Activated gamma-delta T cell treated with Interleukin-2 at 50 U/mL for 16 hours (primary cell): Measurements from ENCODE around the gene TFAP2B.

Experiments used
- DNase-seq: peaks from one replicate; pipeline ENCODE4 v3.0.0-alpha.2; 2020

TFAP2B gene

DNA sequence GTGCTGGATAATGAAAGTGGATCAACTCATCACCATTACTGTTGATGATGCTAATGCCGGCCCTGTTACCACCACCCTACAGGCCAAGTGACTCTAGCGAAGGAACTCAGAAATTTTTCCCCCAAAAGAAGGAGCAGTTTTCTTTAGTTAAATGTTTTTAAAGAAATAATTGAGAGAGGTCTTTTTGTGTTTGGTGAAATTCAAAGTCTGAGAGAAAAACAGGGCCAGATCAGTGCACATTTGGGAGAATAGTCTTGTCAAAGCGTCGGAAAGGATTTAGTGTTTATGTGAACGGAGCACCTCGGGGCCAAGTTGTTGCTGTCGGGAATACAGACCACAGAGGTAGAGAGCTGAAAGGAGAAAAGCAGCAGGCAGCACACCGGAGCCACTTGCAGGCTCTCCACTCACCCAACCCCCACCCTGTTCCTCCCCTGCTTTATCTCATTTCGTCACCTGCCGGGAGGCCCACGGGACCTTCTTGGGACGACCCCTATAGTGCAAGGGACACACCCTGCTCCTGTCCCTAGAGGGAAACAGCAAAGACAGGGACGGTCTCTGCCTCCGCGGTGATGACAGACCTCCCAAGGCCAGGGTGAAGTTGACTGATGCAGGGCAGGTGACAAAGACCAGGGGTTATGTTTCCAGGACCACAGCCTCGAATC lies 6.8 kb downstream of the TFAP2B start:
- no peak for DNase-seq

DNA sequence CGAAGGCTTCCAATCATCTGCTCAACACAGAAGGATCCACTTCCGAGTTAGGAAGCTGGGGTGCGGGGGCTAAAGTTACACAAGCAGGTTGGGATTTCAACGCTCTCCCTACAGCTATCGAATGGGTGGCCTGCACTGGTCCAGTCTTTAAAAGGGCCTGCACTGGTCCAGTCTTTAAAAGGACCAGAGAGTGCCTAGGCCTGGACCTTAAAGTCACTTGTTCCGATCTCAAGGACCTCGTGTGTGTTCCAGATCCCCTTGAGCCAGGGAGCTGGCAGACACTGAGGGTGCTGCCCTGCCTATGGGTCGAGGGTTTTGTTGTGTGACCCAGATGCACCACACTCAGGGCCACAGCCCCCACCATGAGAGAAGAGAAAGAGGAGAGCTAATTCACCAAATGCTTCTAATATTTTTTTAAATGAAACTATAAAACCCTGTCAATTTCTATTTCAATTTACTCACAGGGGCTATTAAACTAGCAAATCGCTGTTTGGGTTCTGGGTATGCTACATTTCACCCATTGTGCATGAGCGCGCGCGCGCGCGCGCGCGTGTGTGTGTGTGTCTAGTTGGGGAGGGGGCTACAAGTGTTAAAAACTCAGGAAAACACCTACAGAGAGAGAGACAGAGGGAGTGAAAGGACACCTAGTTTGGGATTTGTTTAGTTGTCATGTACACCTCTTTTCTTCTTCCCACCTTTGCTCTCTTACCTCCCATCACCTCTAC lies 7.5 kb downstream of the TFAP2B start:
- DNase-seq: no peak

DNA sequence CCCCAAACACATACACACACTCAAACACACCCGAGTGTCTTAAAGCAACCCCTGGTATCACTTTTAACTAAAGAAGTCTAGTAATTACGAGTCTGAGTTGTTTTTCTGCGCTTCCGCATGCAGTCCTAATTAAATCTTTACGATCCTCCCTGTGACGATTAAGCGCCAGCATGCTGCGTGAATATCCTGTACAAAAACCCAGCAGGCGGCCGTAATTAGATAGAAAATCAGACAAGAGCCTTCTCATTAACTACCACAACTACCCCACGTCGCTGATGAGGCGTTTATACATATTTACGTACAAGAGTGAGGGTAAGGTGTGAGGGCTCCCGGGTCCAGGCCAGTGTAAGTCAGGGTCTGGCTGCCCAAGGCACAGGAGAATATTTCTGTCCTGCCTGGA lies 8.1 kb downstream of the TFAP2B start:
- no peak for DNase-seq

DNA sequence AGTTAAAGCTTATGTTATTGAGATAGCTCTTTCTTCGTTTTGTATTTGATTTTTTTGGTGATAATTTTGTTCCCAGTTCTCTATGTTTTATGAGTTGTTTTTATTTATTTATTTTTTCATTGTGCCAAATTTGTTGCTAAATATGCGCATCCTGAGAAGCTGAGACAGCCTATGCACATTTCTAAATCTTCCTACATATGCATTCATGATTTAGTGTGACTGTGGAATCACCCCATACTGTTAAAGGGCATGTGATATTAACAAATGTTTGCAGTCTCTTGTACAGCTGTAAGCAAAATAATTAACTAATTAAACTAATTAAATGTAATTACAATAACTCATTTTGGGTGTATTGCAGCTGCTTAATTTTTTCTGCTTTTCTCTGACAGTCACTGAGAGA lies 10.4 kb downstream of the TFAP2B start:
- DNase-seq: no peak

DNA sequence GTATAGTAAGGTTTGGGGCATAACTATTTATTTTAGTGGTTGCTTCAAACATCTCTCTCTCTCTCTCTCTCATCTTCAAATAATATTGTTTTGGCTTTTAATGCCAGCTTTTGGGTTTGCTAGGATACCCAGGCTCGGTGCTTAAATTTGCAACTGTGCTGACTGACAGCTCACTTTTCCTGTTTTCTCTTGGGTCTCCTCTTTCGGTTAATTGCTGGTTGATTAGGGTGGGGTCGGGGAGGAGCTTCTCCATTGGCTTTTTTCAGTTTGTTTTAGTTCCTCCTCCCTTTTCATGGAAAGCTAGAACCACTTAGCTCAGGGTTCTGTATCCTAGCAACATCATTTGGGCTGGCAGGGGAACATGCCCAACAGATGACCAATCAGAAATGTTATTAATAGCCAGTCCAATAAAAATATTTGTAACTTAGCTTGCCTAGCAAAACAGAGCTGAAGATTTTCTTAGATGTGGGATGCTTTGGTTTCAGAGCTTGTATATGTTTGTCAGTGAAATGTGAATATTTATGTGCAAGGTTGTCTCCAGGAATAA lies 11.3 kb downstream of the TFAP2B start:
- no peak for DNase-seq

DNA sequence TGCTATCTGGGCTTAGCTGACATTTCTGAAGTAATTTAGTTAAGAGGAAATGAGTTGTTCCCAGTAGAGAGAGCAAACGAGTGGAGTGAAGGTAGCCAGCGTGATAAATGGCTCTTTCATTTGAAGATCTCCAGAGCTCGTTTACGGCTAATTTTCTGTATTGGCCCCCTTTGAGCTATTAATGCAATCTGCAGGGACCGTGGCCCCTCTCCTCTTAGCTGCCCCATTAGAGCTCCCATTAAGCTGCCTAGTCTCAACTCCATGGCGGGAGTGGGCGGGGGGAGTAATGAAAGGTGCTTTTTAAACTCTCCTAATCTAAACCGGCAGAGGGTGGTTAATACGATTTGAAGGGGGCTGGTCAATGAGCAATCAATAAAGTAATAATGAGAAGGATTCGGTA lies 12.5 kb downstream of the TFAP2B start:
- no peak for DNase-seq

DNA sequence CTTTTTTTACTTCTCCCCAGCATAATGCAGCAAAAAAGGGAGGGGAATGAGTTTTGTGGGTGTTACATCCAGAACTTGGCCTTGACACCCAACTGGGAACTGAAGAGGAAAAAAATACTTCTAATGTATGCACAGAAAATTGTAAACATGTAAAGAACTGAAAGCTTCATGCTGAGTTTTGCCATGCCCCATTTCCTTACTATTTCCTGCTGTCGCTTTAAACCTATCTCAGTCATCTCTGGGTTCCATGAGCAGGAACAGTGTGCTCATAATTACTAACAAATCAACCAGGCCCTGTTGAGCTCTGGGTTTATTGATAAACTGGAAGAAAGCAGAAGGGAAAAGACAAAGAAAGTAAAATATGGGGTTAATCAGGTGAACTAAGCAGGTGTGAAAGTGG lies 14.2 kb downstream of the TFAP2B start:
- DNase-seq: no peak

DNA sequence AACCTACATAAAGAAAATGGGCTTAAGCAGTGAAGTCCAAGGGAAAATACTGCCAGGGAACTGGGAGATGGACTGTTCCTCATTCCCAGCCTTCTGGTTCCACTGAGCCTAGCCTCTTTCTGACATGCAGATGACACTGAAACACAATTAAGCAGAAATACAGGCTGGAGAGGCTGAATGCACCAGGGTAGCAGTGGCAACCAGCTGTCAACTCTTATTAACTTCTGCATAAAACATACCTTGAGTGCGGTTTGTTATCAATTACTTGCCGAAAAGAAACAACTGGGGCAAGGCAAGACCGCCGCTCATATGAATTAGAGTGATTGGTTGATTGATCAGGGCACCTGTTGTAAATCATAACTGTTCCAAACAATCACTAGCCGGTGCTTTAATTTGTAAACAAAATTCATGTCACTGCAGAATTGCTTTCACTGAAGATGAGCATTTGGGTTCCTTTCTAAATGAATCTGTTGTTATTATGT lies 16.3 kb downstream of the TFAP2B start:
- no peak for DNase-seq

DNA sequence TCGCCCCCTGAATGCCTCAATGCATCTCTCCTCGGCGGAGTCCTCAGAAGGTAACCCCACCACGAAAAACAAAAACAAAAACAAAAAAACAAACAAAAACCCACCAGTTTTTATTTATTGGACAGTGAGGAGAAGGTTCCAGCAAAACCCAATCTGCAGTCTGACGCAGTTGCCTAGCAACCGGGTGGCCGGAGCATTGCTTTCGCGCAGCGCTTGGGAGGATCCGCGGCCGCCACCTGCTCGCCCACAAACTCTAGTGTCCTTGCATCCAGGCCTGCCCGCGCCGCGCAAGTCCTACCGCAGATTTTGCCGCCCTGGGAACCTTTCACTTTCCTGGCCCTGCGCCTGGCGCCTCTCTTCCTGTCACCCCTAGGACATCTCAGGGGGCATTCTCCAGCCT lies 17.6 kb downstream of the TFAP2B start:
- no peak for DNase-seq

DNA sequence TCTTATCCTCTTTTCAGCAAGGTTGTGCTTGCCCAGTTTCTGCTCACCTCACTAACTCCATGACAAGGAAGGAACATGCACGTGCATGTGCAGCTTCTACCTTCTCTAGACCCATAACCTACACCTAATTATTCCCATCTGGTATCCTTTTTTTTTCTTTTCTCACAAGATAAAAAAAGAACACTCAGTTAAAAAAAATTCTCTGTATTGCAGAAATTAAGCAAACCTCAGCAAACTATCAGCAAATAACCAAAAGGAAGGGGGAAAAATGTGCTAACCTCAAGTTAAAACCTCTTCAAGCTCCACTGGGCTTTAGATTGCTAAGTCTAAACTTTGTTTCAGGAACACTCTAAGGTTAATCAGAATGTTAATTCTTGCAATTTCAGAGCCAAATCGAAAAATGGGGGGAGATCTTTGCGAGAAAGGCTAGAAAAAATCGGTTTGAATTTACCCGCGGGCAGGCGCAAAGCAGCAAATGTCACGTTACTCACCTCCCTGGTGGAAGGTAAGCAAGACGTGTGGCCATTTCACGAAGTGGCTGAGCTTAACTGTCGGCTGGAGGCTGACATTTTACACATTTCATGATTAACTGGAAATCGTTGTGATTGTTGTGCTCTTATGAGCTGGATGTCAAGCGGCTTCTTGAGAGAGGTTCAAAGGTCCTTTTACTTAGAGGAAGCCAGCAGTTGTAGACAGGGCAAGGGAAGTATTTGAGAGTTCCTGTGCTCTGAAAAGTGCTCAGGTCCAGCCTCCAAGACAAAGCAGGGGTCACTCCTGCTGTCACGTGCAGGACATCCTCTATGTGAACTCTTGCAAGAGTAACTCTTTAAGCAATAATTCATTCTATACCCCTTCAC lies 19.1 kb downstream of the TFAP2B start:
- no peak for DNase-seq

DNA sequence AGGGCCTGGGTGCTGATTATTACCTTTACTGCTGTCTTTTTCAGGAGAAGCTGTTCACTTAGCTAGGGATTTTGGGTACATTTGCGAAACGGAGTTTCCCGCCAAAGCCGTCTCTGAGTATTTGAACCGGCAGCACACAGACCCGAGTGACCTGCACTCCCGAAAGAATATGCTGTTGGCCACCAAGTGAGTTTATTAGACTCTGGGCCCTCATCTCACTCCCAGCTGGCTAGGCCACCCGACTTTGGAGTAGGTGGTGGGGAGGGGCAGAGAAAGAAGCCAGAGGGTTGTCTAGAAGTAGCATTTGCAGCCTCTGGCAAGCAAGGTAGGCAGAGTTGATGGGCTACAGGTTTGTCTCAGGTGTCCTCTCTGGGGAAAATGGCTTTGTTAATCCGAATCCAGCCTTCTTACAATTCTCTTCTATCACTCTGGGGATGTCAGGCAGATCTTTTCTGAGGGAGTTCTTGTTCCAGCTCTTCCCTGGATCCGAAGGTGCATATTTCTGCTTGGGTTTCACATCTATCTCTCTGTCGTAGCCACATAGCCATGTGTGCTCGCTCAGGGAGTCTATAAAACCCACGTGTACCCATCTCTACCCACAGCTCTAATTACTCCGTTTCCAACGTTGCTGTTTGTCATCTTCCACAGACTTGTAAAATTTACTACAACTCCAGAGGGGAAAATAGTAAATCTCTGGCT lies 21.6 kb downstream of the TFAP2B start:
- no peak for DNase-seq

DNA sequence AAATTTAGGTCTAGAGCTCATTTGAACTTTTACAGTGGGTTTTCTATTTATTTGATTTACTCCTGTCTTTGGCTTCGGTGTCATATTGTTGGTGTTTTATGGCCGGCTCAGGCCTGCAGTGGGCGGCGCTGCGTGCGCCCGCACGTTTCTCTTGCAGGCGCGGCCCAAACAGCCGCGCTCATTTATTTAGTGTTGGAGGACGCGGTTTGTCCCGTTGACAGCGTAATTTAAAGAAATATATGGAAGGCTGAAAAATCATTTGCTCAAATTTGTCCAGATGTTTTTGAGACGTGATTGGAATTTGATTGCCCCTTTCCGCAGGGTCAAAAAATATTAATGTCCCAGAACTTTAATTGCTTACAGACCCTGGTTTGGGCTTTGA lies 22.1 kb downstream of the TFAP2B start:
- DNase-seq: no peak

DNA sequence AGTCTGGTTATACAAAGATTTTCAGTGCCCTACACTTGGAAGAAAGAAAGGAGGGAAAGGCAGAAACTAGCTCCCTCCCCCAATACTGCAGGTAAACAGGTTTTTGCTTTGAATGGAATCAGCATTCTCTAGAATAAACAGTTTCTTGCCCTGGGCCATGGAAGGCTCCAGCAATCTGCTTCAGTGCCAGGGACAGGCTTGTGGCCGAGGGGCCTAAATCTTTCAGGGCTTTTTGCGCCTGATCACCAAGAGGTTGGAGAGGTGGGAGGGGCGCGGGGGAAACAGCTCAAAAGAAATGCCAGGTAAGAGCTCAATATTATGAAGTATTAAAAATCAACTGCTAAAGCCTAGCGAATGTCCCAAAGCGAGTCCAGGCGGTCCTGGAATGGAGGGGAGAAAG lies 23.8 kb downstream of the TFAP2B start:
- DNase-seq: no peak

DNA sequence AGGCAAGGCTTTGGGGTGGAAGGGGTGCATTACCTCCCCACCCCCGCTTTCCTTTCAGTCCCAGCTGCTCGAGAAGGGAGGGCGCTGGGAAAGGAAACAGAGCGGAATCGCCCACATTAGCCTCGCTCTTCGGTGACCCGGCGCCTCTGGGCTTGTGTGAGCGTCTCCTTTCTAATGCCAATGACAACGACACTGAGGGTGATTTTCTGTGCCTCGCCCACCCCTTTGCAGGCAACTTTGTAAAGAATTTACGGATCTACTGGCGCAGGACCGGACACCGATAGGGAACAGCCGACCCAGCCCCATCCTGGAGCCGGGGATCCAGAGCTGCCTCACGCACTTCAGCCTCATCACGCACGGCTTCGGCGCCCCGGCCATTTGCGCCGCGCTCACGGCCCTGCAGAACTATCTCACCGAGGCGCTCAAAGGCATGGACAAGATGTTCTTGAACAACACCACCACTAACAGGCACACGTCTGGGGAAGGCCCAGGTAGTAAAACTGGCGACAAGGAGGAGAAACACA lies 24.3 kb downstream of the TFAP2B start:
- DNase-seq: no peak

DNA sequence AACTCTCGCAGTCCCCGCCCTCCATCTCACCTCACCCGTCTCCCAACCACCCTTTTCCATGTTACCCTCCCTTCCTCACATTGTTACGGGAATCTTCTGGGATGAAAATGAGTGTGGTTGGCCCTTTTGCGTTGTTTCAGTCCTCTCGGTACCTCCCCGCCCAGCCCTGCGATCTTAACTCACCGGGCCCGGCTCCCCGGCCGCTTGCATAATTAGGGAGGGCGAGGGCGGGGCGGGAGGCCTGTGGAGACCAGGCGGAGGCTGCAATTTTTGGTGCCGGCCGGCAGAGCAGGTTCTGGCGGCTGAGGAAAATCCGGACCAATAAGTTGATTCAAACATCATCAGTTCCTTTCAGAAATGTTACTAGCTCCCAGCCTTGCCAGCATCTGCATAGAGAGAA lies 25.2 kb downstream of the TFAP2B start:
- no peak for DNase-seq

DNA sequence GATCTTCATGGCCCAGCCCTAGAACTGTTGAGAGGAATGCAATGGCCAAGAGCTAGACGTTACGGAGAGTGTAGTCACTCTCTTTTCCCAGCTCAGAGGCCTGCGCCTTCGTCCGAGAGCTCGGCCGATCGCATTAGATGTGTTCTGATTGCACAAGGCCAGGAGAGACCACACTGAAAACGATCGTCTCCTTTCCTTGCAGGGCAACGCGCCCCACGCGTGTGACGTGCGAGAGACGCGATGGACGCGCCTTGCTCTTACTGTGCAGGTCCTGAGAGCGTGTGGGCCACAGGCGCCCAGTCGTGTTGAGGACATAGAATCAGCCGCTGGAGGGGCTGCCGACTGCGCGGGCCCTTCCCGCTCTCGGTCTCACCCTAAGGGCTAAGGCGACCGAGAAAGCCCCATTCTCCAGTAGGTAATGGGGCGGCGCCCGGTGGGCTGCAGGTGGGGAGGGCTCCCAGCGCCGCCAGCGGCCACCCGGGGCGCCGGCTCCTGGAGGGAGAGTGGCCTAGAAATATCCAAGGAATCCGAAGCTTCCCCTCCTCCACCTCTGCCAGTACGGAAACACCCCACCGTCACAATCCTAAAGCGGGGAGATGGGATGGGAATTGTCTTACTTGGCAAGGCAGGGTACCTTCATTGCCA lies 26.9 kb downstream of the TFAP2B start:
- no peak for DNase-seq

DNA sequence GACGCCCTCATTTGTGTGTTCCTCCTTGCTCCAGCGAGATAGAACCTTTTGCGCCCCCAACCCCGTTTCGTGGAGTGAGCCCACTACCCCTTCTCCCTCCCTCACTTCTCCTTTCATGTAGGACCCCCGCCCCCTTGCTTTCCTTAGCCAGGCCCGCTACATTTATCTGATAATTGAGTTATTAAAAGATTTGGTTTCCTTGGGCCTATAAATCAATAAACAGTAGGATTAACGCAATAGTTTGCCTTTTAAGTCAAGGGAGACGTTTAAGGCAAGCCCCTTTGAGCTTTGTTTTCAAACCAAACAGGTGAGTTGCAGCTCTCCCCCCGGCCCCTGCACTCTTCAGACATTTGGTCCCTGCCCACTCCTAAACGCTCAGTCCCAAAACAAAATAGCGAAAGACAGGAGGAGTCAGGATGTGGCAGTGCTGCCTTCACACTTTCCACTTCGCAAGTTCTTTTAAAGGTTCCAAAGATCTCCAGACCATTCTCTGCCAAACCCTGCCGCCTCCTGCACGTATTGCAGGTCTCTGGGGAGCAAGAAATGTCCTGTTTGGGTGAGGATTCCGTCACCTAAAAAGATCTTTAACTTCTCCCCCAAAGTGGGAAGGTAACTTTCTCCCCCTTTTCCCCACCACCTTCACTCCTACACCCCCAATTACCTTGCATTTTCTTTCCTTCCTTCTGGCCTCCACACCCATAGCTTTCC lies 27.6 kb downstream of the TFAP2B start:
- DNase-seq: no peak

DNA sequence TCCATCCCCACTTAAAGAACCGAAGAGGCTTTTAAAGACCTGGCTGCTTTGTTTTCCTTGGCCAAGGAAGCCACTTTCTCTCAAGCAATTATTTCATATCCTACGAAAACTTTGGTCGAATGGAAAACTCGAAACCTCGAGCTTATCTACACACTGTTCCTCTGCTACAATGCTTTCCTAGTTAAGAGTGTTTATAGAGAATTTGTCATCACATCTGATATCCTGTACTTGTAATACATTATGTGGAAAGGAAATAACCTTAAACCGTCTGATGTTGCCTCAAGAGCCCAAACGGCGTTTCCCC lies 28.1 kb downstream of the TFAP2B start:
- no peak for DNase-seq

DNA sequence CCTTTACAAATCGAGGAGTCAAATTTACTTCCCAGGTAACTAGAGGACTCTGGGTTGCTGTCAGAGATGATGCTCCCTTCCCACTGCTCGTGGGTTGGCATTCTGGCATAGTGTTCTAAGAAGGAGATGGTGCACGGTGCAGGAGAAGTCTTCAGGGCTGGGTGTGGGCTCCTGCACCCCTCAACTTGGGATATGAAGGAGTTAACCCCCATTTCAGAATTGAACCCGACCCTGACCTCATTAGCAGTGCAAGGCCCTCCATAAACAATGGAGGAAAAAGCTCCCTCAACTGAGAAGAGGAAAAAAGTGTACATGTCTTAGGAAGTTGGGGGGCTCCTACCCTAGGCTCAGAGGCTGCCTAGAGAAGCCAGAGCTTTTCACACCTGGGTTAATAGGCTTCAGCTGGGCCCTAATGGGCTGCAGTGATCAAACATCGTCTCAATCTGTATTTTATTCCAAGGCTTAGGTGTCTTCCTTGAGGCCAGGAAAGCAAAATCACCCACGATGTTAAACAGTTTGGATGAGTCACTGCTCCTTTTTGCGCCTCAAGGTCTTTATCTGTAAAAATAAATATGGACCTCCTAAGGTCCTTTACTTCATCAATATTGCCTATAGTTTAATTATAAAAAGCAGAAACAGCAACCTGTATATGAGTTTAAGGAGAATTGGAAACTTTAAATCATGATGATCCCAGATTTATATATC lies 29.4 kb downstream of the TFAP2B start:
- no peak for DNase-seq

DNA sequence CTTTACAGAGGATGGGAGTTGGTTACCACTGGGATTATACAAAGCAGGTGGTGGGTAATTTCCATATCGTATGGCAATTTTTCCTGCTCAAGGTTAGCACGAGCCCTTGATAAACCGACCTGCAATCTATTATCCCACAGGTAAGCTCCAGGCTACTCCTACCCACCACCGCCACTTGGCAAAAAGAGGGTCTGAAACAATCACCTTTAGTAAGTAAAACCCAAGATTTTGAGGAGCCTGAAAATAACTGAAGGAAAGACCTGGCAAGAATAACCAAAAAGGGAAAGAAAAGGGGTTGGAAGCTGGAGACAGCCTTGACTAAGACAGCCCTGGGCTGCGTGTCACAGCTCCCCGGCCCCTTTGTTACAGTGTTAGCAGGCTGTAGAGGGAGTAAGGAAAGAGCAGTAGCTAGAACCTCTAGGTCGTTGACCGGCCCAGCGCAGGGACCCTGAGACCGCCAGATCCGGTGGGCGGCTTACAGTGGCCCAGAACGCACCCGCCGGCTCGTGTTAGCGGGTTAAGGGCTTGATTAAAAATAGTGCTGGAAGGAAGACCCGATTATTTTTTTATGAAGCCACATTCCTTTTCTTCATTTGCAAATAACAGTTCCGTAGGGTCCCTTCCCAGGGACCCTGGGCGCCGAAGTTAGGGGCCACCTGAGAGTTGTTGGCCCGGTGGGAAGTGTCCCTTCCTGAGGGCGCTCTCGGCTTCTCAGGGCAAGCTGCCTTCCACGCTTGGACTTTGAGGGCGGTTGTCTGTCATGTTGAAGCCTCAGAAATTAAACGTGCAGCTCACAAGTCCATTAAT lies 30.5 kb downstream of the TFAP2B start:
- no peak for DNase-seq
